Skeletal muscle tissue (tissue), 4 donors: ENCODE results near the gene MYOC. TPM values are rescaled to one million over a fixed set of nuclear protein-coding genes. Genes with fewer than 3 reads are reported as not detected.
"Not testable (repeated sequence)": the region's sequence is repeated elsewhere in the genome, so short reads cannot be mapped to it uniquely, and the experiment has no call there.

Experiments
- H3K27ac ChIP-seq: one replicate; pipeline ENCODE4 v1.7.0; 2013; ENCODE audit warnings: mild to moderate bottlenecking, low read depth, low read length, inconsistent platforms
- H3K27me3 ChIP-seq, 3 donors: one replicate each; pipeline ENCODE4 v1.7.0; 2013; ENCODE audit warnings: low read length in 3 of 3; ENCODE audit not compliant: control insufficient read depth in 3 of 3, insufficient read depth in 3 of 3
- H3K36me3 ChIP-seq, 3 donors: one replicate each; pipeline ENCODE4 v1.7.0; 2013; ENCODE audit warnings: low read length in 3 of 3; ENCODE audit not compliant: control insufficient read depth in 3 of 3, insufficient read depth in 3 of 3
- H3K4me1 ChIP-seq, 3 donors: one replicate each; pipeline ENCODE4 v1.7.0; 2013; ENCODE audit warnings: low read length in 3 of 3, mild to moderate bottlenecking in 3 of 3; ENCODE audit not compliant: control insufficient read depth in 3 of 3, insufficient read depth in 3 of 3
- H3K4me3 ChIP-seq, 3 donors: one replicate each; pipeline ENCODE4 v1.7.0; 2013; ENCODE audit warnings: low read length in 3 of 3
- H3K9ac ChIP-seq, 3 donors: one replicate each; pipeline ENCODE4 v1.7.0; 2013; ENCODE audit warnings: low read length in 3 of 3, mild to moderate bottlenecking in 3 of 3, moderate library complexity in 2 of 3, low read depth in 1 of 3
- H3K9me3 ChIP-seq, 3 donors: one replicate each; pipeline ENCODE4 v1.7.0; 2013; ENCODE audit warnings: low read length in 3 of 3; ENCODE audit not compliant: control insufficient read depth in 3 of 3
- total RNA-seq: library from RNA; depleted of rRNA; stranded (reverse); fragments of >200 nt; gene quantifications from one replicate; pipeline ENCODE4 v1.2.3, GENCODE V29; 2014
- donor health status: Osteomylitis.

The MYOC gene
- 5.2 TPM for total RNA-seq

- Histone ChIP-seq H3K27me3 (no peaks in the 10 kb centered on the region), H3K36me3 (no peaks in the 10 kb centered on the region)
These were observed at the start of gene MYOC for GRCh38 chr1:171652234-171652822. Gene MYOC (minus strand): TSS chr1:171652688. CDS start chr1:171652611, 77 bp downstream.

GRCh38 chr1:171699531-171699930 is 47.0 kb upstream of the MYOC start:
- Histone ChIP-seq H3K9me3 (peaks cover 0 to 4% (median 0%) of the 10 kb centered on the region in 3 donors), H3K4me1 (no peaks in the 10 kb centered on the region), H3K4me3 (no peak overlapping the region), H3K36me3 (peaks cover 0 to 13% (median 5%) of the 10 kb centered on the region in 3 donors), H3K27ac (no peak overlapping the region), H3K9ac (no peak overlapping the region), H3K27me3 (no peaks in the 10 kb centered on the region)

More at GRCh38 chr1:171652234-171652822, at the start of gene MYOC:
- H3K4me1 ChIP-seq, result peaks cover 19 to 37% (median 32%) of the 10 kb centered on the region in 3 donors
- peak within 1 kb of the TSS in 1 of 3 donors; percentile 16 for H3K9ac ChIP-seq
- H3K9me3 ChIP-seq, result no peaks in the 10 kb centered on the region
- peak within 1 kb of the TSS in 1 of 3 donors; percentile 35 for H3K4me3 ChIP-seq
- no peak within 1 kb of the TSS for H3K27ac ChIP-seq

DNA sequence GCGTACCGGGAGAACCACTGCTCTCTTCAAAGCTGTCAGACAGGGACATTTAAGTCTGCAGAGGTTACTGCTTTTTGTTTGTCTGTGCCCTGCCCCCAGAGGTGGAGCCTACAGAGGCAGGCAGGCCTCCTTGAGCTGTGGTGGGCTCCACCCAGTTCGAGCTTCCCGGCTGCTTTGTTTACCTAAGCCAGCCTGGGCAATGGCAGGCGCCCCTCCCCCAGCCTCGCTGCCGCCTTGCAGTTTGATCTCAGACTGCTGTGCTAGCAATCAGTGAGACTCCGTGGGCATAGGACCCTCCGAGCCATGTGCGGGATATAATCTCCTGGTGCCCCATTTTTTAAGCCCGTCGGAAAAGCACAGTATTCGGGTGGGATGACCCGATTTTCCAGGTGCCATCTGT is 43.3 kb upstream of the MYOC start:
- not testable (repeated sequence) for H3K4me3 ChIP-seq, H3K27me3 ChIP-seq, H3K9me3 ChIP-seq, H3K9ac ChIP-seq, H3K27ac ChIP-seq, H3K4me1 ChIP-seq, H3K36me3 ChIP-seq

- H3K9ac ChIP-seq, H3K4me3 ChIP-seq, H3K27me3 ChIP-seq, H3K9me3 ChIP-seq, H3K27ac ChIP-seq, H3K36me3 ChIP-seq, H3K4me1 ChIP-seq: not testable (repeated sequence)
These were observed 41.1 kb upstream of the MYOC start for GRCh38 chr1:171693541-171693940.

- no peak overlapping the region for H3K4me3 ChIP-seq
- no peaks in the 10 kb centered on the region for H3K36me3 ChIP-seq
- H3K9ac ChIP-seq, result no peak overlapping the region
- H3K27me3 ChIP-seq, result no peaks in the 10 kb centered on the region
- no peak overlapping the region for H3K27ac ChIP-seq
- no peaks in the 10 kb centered on the region for H3K9me3 ChIP-seq
- H3K4me1 ChIP-seq, result no peaks in the 10 kb centered on the region
These were observed 31.4 kb upstream of the MYOC start for GRCh38 chr1:171683870-171684269.

DNA sequence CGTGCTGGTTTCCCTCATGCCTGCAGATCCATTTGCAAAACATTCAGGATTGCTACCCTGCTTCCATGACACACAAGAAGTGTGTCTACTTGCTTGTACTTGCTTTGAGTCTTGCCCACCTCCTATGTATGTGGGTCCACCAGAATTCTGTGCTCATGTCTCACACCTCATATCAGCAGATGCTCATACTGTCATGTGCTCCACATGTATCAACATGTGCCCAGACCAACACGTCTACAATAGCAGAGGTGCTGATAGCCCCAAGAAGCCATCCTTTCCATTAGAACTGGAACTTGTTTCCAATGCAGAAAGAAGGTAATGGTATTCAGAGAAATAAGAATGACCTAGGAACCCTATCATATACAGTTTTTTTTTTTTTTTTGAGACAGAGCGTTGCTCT is 27.9 kb upstream of the MYOC start:
- Histone ChIP-seq H3K4me1 (no peaks in the 10 kb centered on the region), H3K27ac (no peak overlapping the region), H3K36me3 (no peaks in the 10 kb centered on the region), H3K4me3 (no peak overlapping the region), H3K27me3 (no peaks in the 10 kb centered on the region), H3K9me3 (no peaks in the 10 kb centered on the region), H3K9ac (no peak overlapping the region)

DNA sequence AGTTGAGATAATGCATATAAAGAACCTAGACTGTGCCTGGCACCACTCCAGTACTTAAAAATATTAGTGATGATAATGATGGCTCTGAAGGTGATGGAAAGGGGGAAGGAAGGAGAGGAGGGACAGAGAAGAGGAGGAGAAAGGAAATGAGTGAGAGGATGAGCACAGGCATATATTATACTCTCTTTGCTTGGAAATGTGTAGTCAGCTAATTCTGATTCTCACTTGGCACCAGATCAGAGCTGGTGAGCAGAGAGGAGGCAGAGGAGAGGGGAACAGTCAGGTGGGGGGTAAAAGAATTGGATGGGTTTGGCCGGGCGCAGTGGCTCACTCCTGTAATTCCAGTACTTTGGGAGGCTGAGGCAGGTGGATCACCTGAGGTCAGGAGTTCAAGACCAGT is 24.3 kb upstream of the MYOC start:
- Histone ChIP-seq H3K27me3 (no peaks in the 10 kb centered on the region), H3K9ac (no peak overlapping the region), H3K4me1 (peaks cover 0 to 9% (median 3%) of the 10 kb centered on the region in 3 donors), H3K36me3 (no peaks in the 10 kb centered on the region), H3K9me3 (no peaks in the 10 kb centered on the region), H3K4me3 (no peak overlapping the region), H3K27ac (no peak overlapping the region)

DNA sequence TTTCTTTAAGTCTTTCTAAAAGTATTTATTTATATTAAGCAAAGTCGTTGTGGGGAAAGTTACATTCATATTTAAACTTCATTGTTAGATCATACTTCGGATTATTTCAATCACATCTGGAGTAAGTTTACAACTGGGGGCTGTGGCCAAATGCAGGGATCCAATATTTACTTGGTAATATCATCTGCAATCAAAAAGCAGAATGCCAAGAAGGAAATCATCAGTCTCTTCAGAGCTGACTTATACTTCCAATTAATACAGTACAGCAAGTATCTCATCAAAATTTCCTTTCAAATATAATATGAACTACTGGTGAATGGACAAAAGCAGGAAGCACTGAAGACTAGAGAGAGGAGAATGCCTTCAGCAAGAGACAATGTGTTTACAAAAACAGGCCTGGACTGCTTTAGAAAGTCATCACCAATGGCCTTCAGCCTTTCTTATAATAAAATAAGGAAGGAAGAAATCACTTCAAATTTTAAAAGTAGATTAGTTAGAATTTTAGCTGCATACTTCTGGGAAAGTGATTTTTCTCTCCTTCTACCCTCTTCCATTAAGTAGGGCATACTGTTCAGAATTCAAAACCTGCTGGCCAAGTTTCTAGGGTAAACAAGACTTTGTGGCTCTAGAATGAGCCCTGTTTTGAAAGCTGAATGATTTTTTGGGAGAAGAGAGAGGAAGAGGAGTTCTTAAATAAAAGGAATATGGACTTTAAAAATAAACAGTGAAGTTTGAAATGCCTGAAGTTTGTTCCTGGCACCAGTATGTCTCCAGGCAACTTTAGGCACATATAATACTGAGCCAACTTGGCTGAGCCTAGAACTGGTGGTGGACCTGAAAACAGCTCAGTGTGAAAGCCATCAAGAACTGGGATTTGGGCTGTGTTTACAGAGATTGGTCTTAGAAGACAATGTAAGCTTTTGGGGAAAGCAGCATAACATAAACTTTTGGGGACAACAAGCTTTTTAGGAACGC is 22.2 kb upstream of the MYOC start:
- H3K27ac ChIP-seq, result no peak overlapping the region
- H3K4me3 ChIP-seq, result no peak overlapping the region

GRCh38 chr1:171670739-171671138 is 18.3 kb upstream of the MYOC start:
- Histone ChIP-seq H3K9ac (no peak overlapping the region), H3K27me3 (no peaks in the 10 kb centered on the region), H3K4me1 (peaks cover 4 to 21% (median 12%) of the 10 kb centered on the region in 3 donors), H3K9me3 (no peaks in the 10 kb centered on the region), H3K27ac (no peak overlapping the region), H3K4me3 (no peak overlapping the region), H3K36me3 (no peaks in the 10 kb centered on the region)

More for the DNA sequence above, 22.2 kb upstream of the MYOC start:
- Histone ChIP-seq H3K9ac (no peak overlapping the region), H3K36me3 (no peaks in the 10 kb centered on the region), H3K9me3 (no peaks in the 10 kb centered on the region), H3K4me1 (peaks cover 0 to 9% (median 3%) of the 10 kb centered on the region in 3 donors), H3K27me3 (no peaks in the 10 kb centered on the region)

GRCh38 chr1:171668372-171668771 is 15.9 kb upstream of the MYOC start:
- no peaks in the 10 kb centered on the region for H3K9me3 ChIP-seq

More at GRCh38 chr1:171668372-171668771, 15.9 kb upstream of the MYOC start:
- no peak overlapping the region for H3K27ac ChIP-seq
- no peaks in the 10 kb centered on the region for H3K36me3 ChIP-seq
- peaks cover 13 to 18% (median 17%) of the 10 kb centered on the region in 3 donors for H3K4me1 ChIP-seq
- no peak overlapping the region for H3K9ac ChIP-seq
- H3K27me3 ChIP-seq, result no peaks in the 10 kb centered on the region
- no peak overlapping the region for H3K4me3 ChIP-seq
